K562 (cell line): ENCODE data around the gene PHF21A.

ENCODE experiments used
- FOXP1 ChIP-seq: sonication (generic); formaldehyde crosslinking; IDR thresholded peaks from 2 replicates; pipeline ENCODE4 v1.8.0; 2022; ENCODE audit warnings: mild to moderate bottlenecking, missing genetic modification reagents
- RFX5 ChIP-seq: IDR thresholded peaks from 2 replicates; pipeline ENCODE4 v1.6.1; 2011; ENCODE audit warnings: low read depth, mild to moderate bottlenecking, improper control_type of control experiment, low read length
- RHOXF2B ChIP-seq: fragments of 250-450 bp; sonication (Bioruptor Pico); conservative IDR thresholded peaks from 2 replicates; pipeline ENCODE4 v1.5.1; 2021
- TF ChIP-seq, protein P1 (sequence below): fragments of 450-650 bp; IDR thresholded peaks from 2 replicates; pipeline ENCODE4 v1.6.1; 2016; ENCODE audit warnings: mild to moderate bottlenecking
- TF ChIP-seq, protein P2 (sequence below): sonication (generic); formaldehyde crosslinking; IDR thresholded peaks from 2 replicates; pipeline ENCODE4 v1.4.0; 2020; ENCODE audit warnings: mild to moderate bottlenecking, missing genetic modification reagents
- TF ChIP-seq, protein P3 (sequence below): sonication (generic); formaldehyde crosslinking; IDR thresholded peaks from 2 replicates; pipeline ENCODE4 v1.8.1; 2022; ENCODE audit warnings: missing genetic modification reagents
- TF ChIP-seq, protein P4 (sequence below): sonication (generic); formaldehyde crosslinking; IDR thresholded peaks from 2 replicates; pipeline ENCODE4 v1.8.0; 2023; ENCODE audit warnings: mild to moderate bottlenecking, missing genetic modification reagents
- TF ChIP-seq, protein P5 (sequence below), 3 experiments: IDR thresholded peaks in 2 of 3; conservative IDR thresholded peaks in 1 of 3; 2 replicates each; pipeline ENCODE4 v1.5.1; 2011 to 2012; ENCODE audit warnings: low read length in 3 of 3, mild to moderate bottlenecking in 3 of 3, control low read depth in 2 of 3, improper control_type of control experiment in 1 of 3, inconsistent platforms in 1 of 3, low read depth in 1 of 3, mixed read lengths in 1 of 3, moderate library complexity in 1 of 3; ENCODE audit not compliant: insufficient read depth in 2 of 3
- TF ChIP-seq, protein P6 (sequence below), 2 experiments: fragments of 200-800 bp in 1 of 2; sonication (Bioruptor generic) in 1 of 2; sonication (generic) in 1 of 2; formaldehyde crosslinking in 1 of 2; IDR thresholded peaks in 1 of 2; conservative IDR thresholded peaks in 1 of 2; 2 replicates each; pipeline versions ENCODE4 v1.5.0 to v1.6.1; 2016 to 2020; ENCODE audit warnings: missing compliant biosample characterization in 1 of 2, missing genetic modification characterization in 1 of 2, missing genetic modification reagents in 1 of 2

DNA sequence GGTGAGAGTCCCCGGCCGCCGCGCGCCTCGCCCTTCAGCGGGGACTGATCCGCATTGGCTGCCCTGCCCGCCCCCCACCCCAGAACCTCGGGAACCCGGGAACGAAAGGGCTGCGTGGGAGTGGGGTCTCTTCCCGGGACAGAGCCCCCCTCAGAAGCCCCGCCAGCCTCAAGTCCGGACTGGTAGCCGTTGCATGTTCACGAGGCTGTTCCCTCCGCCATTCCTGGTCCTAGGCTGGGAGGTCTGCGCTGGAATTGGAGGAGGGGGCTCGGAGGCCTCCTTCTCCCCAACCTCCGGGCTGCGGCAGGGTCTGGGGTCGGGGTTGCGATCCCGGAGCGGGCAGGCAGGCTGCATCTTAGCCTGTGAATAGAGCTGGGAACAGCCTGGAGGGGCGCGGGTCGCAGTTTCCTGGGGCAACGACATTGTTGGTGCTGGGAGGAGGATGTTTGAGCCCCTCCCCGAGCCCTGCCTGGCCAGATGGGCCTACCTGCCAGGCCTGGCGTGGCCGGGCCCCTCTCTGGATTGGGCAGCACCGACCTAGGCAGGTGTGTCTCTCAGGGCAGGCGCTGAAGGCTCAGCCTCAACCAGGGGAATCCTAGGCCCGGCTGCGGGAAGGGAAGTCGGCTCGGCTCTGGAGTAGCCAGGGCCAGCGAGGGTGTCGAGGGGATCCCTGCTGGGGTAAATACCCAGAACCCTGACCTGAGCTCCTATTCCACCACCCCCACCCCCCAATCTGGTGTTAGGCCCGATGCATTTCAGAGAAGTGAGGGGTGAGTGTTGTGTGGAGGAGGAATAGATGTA, 235.1 kb downstream of the PHF21A start:
- TF ChIP-seq, protein P1, sequence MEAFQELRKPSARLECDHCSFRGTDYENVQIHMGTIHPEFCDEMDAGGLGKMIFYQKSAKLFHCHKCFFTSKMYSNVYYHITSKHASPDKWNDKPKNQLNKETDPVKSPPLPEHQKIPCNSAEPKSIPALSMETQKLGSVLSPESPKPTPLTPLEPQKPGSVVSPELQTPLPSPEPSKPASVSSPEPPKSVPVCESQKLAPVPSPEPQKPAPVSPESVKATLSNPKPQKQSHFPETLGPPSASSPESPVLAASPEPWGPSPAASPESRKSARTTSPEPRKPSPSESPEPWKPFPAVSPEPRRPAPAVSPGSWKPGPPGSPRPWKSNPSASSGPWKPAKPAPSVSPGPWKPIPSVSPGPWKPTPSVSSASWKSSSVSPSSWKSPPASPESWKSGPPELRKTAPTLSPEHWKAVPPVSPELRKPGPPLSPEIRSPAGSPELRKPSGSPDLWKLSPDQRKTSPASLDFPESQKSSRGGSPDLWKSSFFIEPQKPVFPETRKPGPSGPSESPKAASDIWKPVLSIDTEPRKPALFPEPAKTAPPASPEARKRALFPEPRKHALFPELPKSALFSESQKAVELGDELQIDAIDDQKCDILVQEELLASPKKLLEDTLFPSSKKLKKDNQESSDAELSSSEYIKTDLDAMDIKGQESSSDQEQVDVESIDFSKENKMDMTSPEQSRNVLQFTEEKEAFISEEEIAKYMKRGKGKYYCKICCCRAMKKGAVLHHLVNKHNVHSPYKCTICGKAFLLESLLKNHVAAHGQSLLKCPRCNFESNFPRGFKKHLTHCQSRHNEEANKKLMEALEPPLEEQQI = no peak
- TF ChIP-seq, protein P2, sequence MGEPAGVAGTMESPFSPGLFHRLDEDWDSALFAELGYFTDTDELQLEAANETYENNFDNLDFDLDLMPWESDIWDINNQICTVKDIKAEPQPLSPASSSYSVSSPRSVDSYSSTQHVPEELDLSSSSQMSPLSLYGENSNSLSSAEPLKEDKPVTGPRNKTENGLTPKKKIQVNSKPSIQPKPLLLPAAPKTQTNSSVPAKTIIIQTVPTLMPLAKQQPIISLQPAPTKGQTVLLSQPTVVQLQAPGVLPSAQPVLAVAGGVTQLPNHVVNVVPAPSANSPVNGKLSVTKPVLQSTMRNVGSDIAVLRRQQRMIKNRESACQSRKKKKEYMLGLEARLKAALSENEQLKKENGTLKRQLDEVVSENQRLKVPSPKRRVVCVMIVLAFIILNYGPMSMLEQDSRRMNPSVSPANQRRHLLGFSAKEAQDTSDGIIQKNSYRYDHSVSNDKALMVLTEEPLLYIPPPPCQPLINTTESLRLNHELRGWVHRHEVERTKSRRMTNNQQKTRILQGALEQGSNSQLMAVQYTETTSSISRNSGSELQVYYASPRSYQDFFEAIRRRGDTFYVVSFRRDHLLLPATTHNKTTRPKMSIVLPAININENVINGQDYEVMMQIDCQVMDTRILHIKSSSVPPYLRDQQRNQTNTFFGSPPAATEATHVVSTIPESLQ (CRISPR knock-in tag) = no peak
- TF ChIP-seq, protein P3, sequence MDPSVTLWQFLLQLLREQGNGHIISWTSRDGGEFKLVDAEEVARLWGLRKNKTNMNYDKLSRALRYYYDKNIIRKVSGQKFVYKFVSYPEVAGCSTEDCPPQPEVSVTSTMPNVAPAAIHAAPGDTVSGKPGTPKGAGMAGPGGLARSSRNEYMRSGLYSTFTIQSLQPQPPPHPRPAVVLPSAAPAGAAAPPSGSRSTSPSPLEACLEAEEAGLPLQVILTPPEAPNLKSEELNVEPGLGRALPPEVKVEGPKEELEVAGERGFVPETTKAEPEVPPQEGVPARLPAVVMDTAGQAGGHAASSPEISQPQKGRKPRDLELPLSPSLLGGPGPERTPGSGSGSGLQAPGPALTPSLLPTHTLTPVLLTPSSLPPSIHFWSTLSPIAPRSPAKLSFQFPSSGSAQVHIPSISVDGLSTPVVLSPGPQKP (CRISPR knock-in tag) = no peak
- TF ChIP-seq, protein P4, sequence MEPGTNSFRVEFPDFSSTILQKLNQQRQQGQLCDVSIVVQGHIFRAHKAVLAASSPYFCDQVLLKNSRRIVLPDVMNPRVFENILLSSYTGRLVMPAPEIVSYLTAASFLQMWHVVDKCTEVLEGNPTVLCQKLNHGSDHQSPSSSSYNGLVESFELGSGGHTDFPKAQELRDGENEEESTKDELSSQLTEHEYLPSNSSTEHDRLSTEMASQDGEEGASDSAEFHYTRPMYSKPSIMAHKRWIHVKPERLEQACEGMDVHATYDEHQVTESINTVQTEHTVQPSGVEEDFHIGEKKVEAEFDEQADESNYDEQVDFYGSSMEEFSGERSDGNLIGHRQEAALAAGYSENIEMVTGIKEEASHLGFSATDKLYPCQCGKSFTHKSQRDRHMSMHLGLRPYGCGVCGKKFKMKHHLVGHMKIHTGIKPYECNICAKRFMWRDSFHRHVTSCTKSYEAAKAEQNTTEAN (CRISPR knock-in tag) = no peak
- TF ChIP-seq, protein P5, sequence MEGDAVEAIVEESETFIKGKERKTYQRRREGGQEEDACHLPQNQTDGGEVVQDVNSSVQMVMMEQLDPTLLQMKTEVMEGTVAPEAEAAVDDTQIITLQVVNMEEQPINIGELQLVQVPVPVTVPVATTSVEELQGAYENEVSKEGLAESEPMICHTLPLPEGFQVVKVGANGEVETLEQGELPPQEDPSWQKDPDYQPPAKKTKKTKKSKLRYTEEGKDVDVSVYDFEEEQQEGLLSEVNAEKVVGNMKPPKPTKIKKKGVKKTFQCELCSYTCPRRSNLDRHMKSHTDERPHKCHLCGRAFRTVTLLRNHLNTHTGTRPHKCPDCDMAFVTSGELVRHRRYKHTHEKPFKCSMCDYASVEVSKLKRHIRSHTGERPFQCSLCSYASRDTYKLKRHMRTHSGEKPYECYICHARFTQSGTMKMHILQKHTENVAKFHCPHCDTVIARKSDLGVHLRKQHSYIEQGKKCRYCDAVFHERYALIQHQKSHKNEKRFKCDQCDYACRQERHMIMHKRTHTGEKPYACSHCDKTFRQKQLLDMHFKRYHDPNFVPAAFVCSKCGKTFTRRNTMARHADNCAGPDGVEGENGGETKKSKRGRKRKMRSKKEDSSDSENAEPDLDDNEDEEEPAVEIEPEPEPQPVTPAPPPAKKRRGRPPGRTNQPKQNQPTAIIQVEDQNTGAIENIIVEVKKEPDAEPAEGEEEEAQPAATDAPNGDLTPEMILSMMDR (IDR thresholded peaks at IDR 0.05 in 2 of 3, conservative IDR thresholded peaks at IDR 0.05 in 1 of 3; ENCODE audit: insufficient read depth in 2 of 3, low read depth in 1 of 3, low read length in 3 of 3) = no peak
- no peak for TF ChIP-seq RHOXF2B (CRISPR knock-in tag)
- TF ChIP-seq FOXP1 (CRISPR knock-in tag) = no peak
- TF ChIP-seq, protein P6, sequence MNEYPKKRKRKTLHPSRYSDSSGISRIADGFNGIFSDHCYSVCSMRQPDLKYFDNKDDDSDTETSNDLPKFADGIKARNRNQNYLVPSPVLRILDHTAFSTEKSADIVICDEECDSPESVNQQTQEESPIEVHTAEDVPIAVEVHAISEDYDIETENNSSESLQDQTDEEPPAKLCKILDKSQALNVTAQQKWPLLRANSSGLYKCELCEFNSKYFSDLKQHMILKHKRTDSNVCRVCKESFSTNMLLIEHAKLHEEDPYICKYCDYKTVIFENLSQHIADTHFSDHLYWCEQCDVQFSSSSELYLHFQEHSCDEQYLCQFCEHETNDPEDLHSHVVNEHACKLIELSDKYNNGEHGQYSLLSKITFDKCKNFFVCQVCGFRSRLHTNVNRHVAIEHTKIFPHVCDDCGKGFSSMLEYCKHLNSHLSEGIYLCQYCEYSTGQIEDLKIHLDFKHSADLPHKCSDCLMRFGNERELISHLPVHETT (CRISPR knock-in tag; conservative IDR thresholded peaks at IDR 0.05 in 1 of 2, IDR thresholded peaks at IDR 0.05 in 1 of 2) = no peak
- no peak for TF ChIP-seq RFX5
